ENCODE measurements around the gene DCAF12L2. TPM values are rescaled to one million over a fixed set of nuclear protein-coding genes. Genes with fewer than 3 reads are reported as not detected.
"Not testable (repeated sequence)": the region's sequence is repeated elsewhere in the genome, so short reads cannot be mapped to it uniquely, and the experiment has no call there.

The DCAF12L2 gene
- total RNA-seq = 1 to 10 TPM in 1 of 4 donors, under 1 TPM in 1, not detected in 2; 0.21 to 1.7 TPM

DNA sequence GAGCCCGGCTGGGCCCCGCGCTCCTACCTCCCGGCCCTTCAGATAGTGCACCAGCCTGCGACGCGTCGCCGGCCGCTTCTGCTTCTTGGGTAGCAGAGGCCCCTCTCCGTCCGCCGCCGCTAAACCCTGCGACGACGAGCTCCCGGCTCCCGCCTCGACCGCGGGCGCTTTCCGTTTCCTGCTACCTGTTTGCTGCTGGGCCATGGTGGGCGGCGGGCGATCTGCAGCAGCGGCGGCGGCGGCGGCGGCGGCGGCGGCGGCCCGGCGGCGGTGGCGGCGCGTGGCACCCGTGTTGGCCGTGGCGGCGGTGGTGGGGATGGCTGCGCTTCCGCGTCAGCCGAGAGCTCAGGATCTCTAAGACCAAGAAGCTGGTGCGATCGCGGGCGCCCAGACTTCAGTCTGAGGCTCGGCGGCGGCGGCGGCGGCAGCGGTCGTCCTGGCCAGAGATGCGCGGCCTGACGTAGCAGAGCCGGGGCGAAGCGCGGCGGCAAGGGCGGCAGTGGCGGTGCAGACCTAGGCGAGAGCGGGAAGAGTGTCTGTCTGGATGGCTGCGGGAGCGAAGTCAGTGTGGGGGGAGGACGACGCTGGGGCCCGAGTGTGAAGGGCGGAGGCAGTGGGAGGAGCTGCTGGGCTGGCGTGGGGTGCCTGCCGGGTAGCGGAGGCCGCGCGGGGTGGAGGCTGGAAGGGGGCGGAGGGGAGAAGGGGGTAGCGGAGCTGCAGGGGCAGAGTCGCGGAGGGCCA is at the start of gene DCAF12L2:
TSS of gene DCAF12L2 (minus strand) at position 569 of the 741 bp plus-strand sequence. CDS start at position 204, 365 bp downstream.
- TF ChIP-seq POLR2A (IDR thresholded peaks at IDR 0.05) = no peak
- no peak for TF ChIP-seq EP300 (IDR thresholded peaks at IDR 0.05)
- no peak for TF ChIP-seq CTCF (IDR thresholded peaks at IDR 0.05)
- no peaks in the 10 kb centered on the region for H3K9me3 ChIP-seq
- H3K27me3 ChIP-seq = no peaks in the 10 kb centered on the region
- DNase-seq (ENCODE audit: low spot score in 2 of 2) = no peak
- H3K4me3 ChIP-seq = peak within 1 kb of the TSS in 3 of 4 donors; percentile 13 to 49 (median 31)
- WGBS, 2 donors = 0 to 63% methylated on average over 3 to 90 of the region's 91 CpGs
- H3K27ac ChIP-seq = no peak within 1 kb of the TSS
- no peaks in the 10 kb centered on the region for H3K36me3 ChIP-seq
- no peaks in the 10 kb centered on the region for H3K4me1 ChIP-seq

DNA sequence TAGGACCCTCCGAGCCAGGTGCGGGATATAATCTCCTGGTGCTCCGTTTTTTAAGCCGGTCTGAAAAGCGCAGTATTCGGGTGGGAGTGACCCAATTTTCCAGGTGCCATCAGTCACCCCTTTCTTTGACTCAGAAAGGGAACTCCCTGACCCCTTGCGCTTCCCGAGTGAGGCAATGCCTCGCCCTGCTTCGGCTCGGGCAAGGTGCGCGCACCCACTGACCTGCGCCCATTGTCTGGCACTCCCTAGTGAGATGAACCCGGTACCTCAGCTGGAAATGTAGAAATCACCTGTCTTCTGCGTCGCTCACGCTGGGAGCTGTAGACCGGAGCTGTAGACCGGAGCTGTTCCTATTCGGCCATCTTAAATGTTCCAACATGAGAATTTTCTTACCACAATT is 24.8 kb upstream of the DCAF12L2 start:
- not testable (repeated sequence) for H3K27ac ChIP-seq; H3K27me3 ChIP-seq; DNase-seq (ENCODE audit: low spot score in 2 of 2); H3K4me3 ChIP-seq; H3K9me3 ChIP-seq; H3K36me3 ChIP-seq; H3K4me1 ChIP-seq
- WGBS, 2 donors = 93 to 97% methylated on average over 21 of the region's 21 CpGs

DNA sequence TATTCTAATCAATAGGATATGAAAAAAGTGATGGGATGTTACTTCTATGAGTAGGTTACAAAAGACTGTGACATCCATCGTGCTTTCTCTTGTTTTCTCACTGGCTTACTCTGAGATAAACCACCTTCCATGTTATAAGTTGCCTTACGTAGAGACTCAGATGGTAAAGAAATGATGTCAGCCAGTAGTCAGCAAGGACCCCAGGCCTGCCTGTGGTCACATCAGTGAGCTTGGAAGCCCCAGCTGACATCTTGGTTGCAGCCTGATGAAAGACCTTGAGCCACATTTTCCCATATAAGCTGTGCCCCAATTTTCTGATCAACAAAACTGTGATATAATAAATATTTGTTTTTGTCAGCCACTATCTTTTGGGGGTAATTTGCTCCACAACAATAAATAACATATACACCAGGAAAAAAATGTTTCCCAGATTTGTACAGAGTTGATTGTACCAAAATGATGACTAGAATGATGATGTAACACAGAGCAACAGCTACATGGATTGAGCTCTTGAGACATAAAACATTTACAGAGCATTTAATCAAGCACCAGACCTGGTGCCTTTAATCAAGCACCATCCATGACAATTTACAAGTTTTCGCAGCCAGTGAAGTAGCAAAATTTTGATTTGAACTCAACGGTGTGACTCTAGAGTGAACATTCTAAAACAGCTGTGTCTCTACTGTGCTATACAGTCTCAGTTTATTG is 11.2 kb upstream of the DCAF12L2 start:
- no peaks in the 10 kb centered on the region for H3K4me1 ChIP-seq
- no peaks in the 10 kb centered on the region for H3K9me3 ChIP-seq
- H3K27me3 ChIP-seq = no peaks in the 10 kb centered on the region
- no peak for DNase-seq (ENCODE audit: low spot score in 2 of 2)
- no peak for TF ChIP-seq POLR2A (IDR thresholded peaks at IDR 0.05)
- no peak for TF ChIP-seq CTCF (IDR thresholded peaks at IDR 0.05)
- TF ChIP-seq EP300 (IDR thresholded peaks at IDR 0.05) = no peak
- no peak overlapping the region for H3K27ac ChIP-seq
- no peaks in the 10 kb centered on the region for H3K36me3 ChIP-seq
- H3K4me3 ChIP-seq = no peak overlapping the region
- WGBS, 2 donors = 79 to 86% methylated on average over 4 of the region's 4 CpGs

DNA sequence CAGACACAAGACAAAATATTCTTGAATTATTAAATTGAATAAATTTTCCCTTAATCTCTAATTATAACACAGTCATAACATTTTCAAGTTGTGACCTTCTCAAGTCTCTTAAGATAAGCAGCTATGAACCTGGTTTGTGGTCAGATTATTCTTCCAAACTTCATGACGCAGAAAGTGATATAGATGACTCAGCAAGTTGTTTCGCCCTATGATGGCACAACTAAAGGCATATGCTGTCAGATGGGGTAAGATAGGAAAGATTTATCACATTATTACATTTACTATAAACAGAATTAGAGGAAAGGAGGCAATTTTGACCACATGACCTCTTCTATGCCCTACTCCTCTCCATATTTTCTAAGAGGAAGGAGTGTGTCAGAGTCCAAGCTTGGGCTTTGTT is 4.6 kb upstream of the DCAF12L2 start:
- Histone ChIP-seq H3K27me3 (no peaks in the 10 kb centered on the region), H3K4me1 (no peaks in the 10 kb centered on the region), H3K4me3 (no peak overlapping the region), H3K9me3 (no peaks in the 10 kb centered on the region), H3K36me3 (no peaks in the 10 kb centered on the region), H3K27ac (no peak overlapping the region)
- WGBS, 2 donors = 74 to 77% methylated on average over 2 of the region's 2 CpGs
- TF ChIP-seq POLR2A (IDR thresholded peaks at IDR 0.05) = no peak
- no peak for TF ChIP-seq CTCF (IDR thresholded peaks at IDR 0.05)
- no peak for TF ChIP-seq EP300 (IDR thresholded peaks at IDR 0.05)
- no peak for DNase-seq (ENCODE audit: low spot score in 2 of 2)

DNA sequence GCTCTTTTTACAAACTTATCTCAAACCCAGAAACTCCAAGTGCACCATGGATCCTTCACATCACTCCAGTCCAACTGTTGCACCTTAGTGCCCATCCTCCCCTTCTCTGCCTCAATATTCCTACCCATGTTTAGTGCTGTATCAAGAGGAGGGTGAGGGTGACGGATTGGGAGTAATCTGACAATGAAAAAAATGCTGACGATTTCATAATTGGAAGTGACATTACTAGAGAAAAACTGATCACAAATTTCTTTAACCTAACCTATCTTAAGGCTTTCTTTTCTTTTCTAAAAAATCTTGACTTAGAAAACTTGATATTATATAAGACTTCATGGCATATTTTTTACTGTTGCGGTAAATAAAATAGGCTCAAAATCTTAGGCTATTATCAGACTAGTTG is 1.5 kb upstream of the DCAF12L2 start:
- Histone ChIP-seq H3K9me3 (no peaks in the 10 kb centered on the region), H3K27me3 (no peaks in the 10 kb centered on the region), H3K36me3 (no peaks in the 10 kb centered on the region), H3K27ac (no peak overlapping the region), H3K4me1 (no peaks in the 10 kb centered on the region), H3K4me3 (no peak overlapping the region)
- no peak for DNase-seq (ENCODE audit: low spot score in 2 of 2)
- TF ChIP-seq POLR2A (IDR thresholded peaks at IDR 0.05) = no peak
- TF ChIP-seq EP300 (IDR thresholded peaks at IDR 0.05) = no peak
- no peak for TF ChIP-seq CTCF (IDR thresholded peaks at IDR 0.05)
- 72 to 96% methylated on average over 3 of the region's 3 CpGs for WGBS, 2 donors
